ENCODE results near the gene MUC22.
"Not testable (repeated sequence)": the region's sequence is repeated elsewhere in the genome, so short reads cannot be mapped to it uniquely, and the experiment has no call there.

MUC22 gene

GRCh38 chr6:31020057-31020456 lies 9.8 kb downstream of the MUC22 start:
- TF ChIP-seq, protein P1, sequence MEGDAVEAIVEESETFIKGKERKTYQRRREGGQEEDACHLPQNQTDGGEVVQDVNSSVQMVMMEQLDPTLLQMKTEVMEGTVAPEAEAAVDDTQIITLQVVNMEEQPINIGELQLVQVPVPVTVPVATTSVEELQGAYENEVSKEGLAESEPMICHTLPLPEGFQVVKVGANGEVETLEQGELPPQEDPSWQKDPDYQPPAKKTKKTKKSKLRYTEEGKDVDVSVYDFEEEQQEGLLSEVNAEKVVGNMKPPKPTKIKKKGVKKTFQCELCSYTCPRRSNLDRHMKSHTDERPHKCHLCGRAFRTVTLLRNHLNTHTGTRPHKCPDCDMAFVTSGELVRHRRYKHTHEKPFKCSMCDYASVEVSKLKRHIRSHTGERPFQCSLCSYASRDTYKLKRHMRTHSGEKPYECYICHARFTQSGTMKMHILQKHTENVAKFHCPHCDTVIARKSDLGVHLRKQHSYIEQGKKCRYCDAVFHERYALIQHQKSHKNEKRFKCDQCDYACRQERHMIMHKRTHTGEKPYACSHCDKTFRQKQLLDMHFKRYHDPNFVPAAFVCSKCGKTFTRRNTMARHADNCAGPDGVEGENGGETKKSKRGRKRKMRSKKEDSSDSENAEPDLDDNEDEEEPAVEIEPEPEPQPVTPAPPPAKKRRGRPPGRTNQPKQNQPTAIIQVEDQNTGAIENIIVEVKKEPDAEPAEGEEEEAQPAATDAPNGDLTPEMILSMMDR (IDR thresholded peaks at IDR 0.05; ENCODE audit: low read depth, low read length) = no peak
- no peak overlapping the region for H3K4me3 ChIP-seq (replicated peaks in 1 of 2; ENCODE audit: low read depth in 2 of 2, low read length in 2 of 2)
- no peak for DNase-seq (ENCODE audit: low read depth in 2 of 2)

- not testable (repeated sequence) for H3K4me3 ChIP-seq (replicated peaks in 1 of 2; ENCODE audit: low read depth in 2 of 2, low read length in 2 of 2); DNase-seq (ENCODE audit: low read depth in 2 of 2)
These were observed 10.5 kb downstream of the MUC22 start for GRCh38 chr6:31020631-31021255.

DNA sequence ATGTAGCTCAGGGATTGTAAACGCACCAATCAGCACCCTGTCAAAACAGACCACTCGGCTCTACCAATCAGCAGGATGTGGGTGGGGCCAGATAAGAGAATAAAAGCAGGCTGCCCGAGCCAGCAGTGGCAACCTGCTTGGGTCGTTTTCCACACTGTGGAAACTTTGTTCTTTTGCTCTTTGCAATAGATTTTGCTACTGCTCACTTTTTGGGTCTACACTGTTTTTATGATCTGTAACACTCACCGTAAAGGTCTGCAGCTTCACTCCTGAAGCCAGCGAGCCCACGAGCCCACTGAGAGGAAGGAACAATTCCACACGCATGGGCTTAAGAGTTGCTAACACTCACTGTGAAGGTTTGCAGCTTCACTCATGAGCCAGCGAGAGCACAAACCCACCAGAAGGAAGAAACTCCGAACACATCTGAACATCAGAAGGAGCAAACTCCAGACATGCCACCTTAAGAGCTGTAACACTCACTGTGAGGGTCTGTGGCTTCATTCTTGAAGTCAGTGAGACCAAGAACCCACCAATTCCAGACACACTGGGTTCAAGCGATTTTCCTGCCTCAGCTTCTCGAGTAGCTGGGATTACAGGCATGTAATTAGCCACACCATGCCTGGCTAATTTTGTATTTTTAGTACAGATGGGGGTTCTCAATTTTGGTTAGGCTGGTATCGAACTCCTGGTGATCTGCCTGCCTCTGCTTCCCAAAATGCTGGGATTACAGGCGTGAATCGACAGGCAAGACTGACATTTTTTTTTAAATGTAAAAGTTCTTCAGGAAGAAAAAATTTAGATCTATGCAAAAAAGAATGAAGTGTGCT lies 11.6 kb downstream of the MUC22 start:
- DNase-seq (ENCODE audit: low read depth in 2 of 2); H3K4me3 ChIP-seq (replicated peaks in 1 of 2; ENCODE audit: low read depth in 2 of 2, low read length in 2 of 2): not testable (repeated sequence)

- DNase-seq (ENCODE audit: low read depth in 2 of 2) = no peak
- TF ChIP-seq, protein P1 (IDR thresholded peaks at IDR 0.05; ENCODE audit: low read depth, low read length) = no peak
- no peak overlapping the region for H3K4me3 ChIP-seq (replicated peaks in 1 of 2; ENCODE audit: low read depth in 2 of 2, low read length in 2 of 2)
These were observed 15.3 kb downstream of the MUC22 start for GRCh38 chr6:31025595-31025994.

- DNase-seq (ENCODE audit: low read depth in 2 of 2) = no peak
- no peak overlapping the region for H3K4me3 ChIP-seq (replicated peaks in 1 of 2; ENCODE audit: low read depth in 2 of 2, low read length in 2 of 2)
- TF ChIP-seq, protein P1 (IDR thresholded peaks at IDR 0.05; ENCODE audit: low read depth, low read length) = no peak
These were observed 20.8 kb downstream of the MUC22 start for GRCh38 chr6:31031095-31031494.

DNA sequence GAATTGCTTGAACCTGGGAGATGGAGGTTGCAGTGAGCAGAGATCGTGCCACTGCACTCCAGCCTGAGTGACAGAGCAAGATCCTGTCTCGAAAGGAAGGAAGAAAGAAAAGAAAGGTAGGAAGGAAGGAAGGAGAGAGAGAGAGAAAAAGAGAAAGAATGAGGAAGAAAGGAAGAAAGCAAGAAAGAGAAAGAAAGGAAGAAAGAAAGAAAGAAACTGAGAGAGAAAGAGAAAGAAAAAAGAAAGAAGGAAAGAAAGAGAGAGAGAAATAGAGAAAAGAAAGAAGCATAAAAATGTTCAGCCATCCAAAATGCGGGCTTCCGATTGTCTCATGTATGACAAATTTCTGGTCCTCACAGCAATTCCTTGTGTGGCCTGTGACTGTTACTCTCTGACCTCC lies 22.8 kb downstream of the MUC22 start:
- H3K4me3 ChIP-seq (replicated peaks in 1 of 2; ENCODE audit: low read depth in 2 of 2, low read length in 2 of 2) = no peak overlapping the region
- TF ChIP-seq, protein P1 (IDR thresholded peaks at IDR 0.05; ENCODE audit: low read depth, low read length) = no peak
- no peak for DNase-seq (ENCODE audit: low read depth in 2 of 2)

GRCh38 chr6:31035862-31036497 lies 25.7 kb downstream of the MUC22 start:
- peak in 1 of 2 donors; percentile 19 for DNase-seq (ENCODE audit: low read depth in 2 of 2)
- TF ChIP-seq, protein P1 (IDR thresholded peaks at IDR 0.05; ENCODE audit: low read depth, low read length) = no peak

More at GRCh38 chr6:31035862-31036497, 25.7 kb downstream of the MUC22 start:
- H3K4me3 ChIP-seq (replicated peaks in 1 of 2; ENCODE audit: low read depth in 2 of 2, low read length in 2 of 2) = no peak overlapping the region
